SK-N-SH treated with all-trans-retinoic acid at 6 μM for 48 hours (cell line): Measurements from ENCODE around the gene CNN2.

Experiments used
- ARNTL ChIP-seq: fragments of 450-650 bp; formaldehyde crosslinking; IDR thresholded peaks from 2 replicates; pipeline ENCODE4 v1.5.0; 2020; ENCODE audit warnings: low read depth, mild to moderate bottlenecking, moderate library complexity, borderline replicate concordance
- BACH2 ChIP-seq: fragments of 250-450 bp; sonication (Bioruptor Pico); IDR thresholded peaks from 2 replicates; pipeline ENCODE4 v1.9.0; 2021; ENCODE audit warnings: mild to moderate bottlenecking, borderline replicate concordance
- CREB5 ChIP-seq: fragments of 250-450 bp; sonication (Bioruptor Pico); IDR thresholded peaks from 2 replicates; pipeline ENCODE4 v1.5.1; 2020; ENCODE audit warnings: low read depth, mild to moderate bottlenecking, moderate library complexity
- PATZ1 ChIP-seq: fragments of 250-450 bp; sonication (Bioruptor Pico); IDR thresholded peaks from 2 replicates; pipeline ENCODE4 v1.8.0; 2020; ENCODE audit warnings: mild to moderate bottlenecking, moderate library complexity, borderline replicate concordance
- POU6F1 ChIP-seq: fragments of 250-450 bp; sonication (Bioruptor Pico); IDR thresholded peaks from 2 replicates; pipeline ENCODE4 v1.8.0; 2021; ENCODE audit warnings: low read depth, mild to moderate bottlenecking, moderate library complexity, borderline replicate concordance
- TOX ChIP-seq: fragments of 250-450 bp; sonication (Bioruptor Pico); IDR thresholded peaks from 2 replicates; pipeline ENCODE4 v1.8.0; 2021; ENCODE audit warnings: mild to moderate bottlenecking, moderate library complexity, borderline replicate concordance
- TSHZ2 ChIP-seq: fragments of 250-450 bp; sonication (Bioruptor Pico); IDR thresholded peaks from 2 replicates; pipeline ENCODE4 v1.5.0; 2020; ENCODE audit warnings: mild to moderate bottlenecking, moderate library complexity
- ZFP3 ChIP-seq: fragments of 250-450 bp; sonication (Bioruptor Pico); IDR thresholded peaks from 2 replicates; pipeline ENCODE4 v1.5.0; 2020; ENCODE audit warnings: mild to moderate bottlenecking, moderate library complexity

- TF ChIP-seq PATZ1 (CRISPR knock-in tag) (no peak), TOX (no peak), TSHZ2 (no peak), ZFP3 (CRISPR knock-in tag) (no peak), BACH2 (CRISPR knock-in tag) (no peak), CREB5 (no peak), ARNTL (CRISPR knock-in tag) (no peak), POU6F1 (CRISPR knock-in tag) (no peak)
Observed at GRCh38 chr19:1084024-1084868, 57.8 kb downstream of the CNN2 start.
